HG03108 (cell line): ENCODE measurements around the gene COQ8A.
"Not testable (repeated sequence)": the region's sequence is repeated elsewhere in the genome, so short reads cannot be mapped to it uniquely, and the experiment has no call there.

ENCODE experiments used
- ATAC-seq: cut with Tn5 transposase; IDR thresholded peaks from one replicate; pipeline ENCODE4 v1.9.1; 2021; ENCODE audit warnings: moderate library complexity; ENCODE audit not compliant: unreplicated experiment

The COQ8A gene

DNA sequence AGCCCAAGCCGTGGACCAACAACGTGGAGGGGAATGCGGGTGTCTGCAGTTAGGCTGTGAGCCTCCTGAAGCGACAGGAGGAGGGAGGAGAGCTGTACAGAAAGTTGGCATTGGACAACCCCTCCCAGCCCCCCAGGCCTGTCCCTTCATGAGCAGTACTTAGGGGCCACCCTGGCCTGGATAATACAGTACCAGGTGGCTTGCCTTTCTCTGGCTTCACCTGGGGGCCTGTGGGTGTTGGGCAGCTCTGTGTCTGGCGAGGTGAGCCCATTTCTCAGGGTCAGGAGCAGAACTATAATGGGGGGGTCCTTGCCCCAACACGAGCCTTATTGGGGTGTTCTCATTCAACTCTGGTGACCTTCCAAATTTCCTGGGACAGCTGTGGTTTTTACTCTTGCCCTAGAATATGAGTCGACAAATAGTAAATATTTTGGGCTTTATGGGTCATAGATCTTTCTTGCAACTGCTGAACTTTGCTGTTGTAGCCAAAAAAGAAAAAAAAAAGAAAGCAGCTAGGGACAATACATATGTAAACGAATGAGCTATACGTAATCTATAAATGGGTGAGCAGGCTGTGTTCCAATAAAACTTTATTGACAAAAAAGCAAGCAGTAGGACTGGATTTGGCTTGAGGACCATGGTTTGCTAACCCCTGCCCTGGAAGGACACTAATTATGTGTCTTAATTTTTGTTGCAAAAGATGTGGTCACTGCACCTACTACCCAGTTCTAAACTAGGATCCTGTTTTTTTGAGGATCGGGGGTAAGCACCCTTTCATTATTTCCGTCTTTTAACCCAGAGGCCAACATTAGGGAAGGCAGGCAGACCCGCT, 11.4 kb downstream of the COQ8A start:
- no peak for ATAC-seq

DNA sequence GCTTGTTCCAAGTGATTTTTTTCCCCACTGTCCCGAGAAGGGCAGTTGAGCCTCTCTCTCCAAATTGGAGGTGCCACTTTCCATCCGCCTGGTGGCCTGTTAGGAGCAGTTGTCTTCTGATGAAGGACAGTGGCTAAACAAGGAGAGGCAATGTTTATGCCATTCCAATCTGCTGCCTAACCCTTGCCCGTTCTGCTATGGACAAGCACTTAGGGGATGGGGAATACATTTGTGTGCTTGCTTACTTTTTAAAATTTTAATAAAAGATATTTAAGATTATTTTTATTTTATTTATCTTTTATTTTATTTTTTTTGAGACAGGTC, 12.0 kb downstream of the COQ8A start:
- ATAC-seq: no peak

DNA sequence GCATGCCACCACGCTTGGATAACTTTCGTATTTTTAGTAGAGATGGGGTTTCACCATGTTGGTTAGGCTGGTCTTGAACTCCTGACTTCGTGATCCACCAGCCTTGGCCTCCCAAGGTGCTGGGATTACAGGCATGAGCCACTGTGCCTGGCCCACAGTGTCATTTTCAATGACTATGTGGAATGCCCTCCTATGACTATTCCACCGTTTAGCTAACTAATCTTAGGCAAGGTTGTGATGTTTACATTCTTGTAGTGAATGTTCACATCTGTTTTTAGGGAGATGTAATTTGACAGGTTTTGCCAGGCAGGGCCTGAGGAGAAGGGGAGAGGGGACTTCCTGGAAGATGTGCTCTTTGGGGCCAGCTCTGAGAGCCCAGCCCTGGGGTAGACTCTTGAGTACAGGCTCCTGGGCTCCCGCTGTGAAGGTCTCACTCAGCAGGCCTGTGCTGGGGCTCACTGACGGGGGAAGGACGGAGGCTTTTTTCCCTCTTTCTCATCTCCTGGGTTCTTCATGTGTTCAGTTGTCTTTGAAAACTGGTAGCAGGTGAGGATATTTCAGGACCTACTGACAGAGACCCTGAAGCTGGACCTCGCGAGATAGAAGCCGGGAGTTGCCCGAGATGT, 13.2 kb downstream of the COQ8A start:
- no peak for ATAC-seq

DNA sequence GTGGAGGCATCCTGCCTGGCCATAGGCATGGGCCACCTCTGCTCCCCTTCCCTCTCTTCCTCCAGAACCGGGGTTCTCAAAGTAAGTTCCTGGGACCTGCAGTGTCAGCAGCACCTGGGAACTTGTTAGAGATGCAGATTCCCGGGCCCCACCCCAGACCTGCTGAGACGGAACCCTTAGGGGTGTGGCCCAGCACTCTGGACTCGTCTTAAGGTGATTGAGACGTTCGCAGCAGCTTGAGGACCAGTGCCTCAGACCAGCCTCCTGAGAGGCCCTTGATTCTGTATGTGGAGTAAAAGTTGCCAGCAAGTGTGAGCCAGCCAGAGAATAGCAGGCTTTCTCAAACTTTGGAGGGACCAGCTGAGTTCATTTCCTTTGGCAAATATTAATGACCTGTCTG, 14.2 kb downstream of the COQ8A start:
- ATAC-seq: no peak

DNA sequence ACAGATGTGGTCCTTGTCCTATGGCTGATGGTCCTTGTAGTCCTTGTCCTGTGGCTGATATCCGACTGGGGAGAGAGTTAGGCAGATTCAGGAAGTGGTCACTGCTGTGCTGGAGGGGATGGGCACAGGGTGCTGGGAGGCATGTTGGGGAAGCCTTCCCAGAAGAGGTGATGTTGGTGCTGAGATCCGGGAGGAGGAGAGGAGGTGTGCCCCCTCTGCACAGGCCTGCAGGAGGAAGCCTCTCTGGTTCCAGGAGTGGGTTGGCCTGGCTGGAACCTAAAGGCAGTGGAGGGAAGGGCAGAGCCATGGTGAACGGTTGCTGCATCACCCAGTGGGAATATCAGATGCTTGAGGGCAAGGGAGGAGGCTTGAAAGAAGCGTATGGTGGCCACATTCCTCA, 14.7 kb downstream of the COQ8A start:
- ATAC-seq: no peak

DNA sequence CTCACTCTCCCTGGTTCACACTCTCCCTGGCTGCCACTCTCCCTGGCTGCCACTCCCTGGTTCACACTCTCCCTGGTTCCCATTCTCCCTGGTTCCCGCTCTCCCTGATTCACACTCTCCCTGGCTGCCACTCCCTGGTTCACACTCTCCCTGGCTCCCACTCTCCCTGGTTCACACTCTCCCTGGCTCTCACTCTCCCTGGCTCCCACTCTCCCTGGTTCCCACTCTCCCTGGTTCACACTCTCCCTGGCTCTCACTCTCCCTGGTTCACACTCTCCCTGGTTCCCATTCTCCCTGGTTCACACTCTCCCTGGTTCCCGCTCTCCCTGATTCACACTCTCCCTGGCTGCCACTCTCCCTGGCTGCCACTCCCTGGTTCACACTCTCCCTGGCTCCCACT, 15.8 kb downstream of the COQ8A start:
- ATAC-seq: not testable (repeated sequence)

DNA sequence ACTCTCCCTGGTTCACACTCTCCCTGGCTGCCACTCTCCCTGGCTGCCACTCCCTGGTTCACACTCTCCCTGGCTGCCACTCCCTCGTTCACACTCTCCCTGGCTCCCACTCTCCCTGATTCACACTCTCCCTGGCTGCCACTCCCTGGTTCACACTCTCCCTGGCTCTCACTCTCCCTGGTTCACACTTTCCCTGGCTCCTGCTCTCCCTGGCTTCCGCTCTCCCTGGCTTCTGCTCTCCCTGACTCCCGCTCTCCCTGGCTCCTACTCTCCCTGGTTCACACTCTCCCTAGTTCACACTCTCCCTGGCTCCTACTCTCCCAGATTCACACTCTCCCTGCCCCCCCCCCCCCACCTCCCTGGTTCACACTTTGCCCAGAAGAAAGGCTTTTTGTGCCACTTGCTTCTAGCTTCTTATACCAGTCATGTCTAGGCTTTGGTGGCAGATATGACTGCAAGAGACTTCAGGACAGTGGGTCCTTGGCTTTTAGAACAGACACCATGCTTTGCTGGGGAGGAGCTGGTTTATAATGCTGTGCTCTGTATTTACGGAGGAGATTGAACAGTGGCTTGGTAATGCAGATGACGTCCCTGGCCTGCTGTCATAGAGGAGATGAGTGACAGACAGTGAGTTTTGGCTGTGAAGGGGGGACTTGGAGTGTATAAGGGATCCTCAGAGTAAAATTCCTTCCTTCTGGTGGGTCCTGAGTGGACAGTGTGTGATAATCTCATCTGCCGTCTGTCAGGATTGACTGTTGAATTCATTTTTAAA, 17.0 kb downstream of the COQ8A start:
- ATAC-seq: no peak

DNA sequence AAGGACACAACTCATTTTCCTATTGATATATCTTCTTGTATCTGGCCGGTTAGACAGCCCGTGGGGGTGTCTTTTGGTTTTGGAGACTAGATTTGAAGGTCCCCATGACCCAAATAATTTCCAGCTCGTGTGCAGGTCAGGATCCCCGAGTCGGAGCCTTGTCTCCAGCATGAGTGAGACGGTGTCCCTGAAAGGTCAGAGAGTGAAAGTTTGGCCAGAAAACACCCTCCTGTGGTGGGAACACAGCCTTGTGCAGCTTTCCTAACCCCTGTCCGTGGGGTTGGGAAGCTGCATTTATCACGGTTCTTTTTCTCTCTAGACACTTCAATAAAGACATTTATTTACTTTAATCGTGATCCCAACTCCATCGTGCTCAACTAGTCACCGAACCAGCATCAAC, 17.6 kb downstream of the COQ8A start:
- no peak for ATAC-seq

DNA sequence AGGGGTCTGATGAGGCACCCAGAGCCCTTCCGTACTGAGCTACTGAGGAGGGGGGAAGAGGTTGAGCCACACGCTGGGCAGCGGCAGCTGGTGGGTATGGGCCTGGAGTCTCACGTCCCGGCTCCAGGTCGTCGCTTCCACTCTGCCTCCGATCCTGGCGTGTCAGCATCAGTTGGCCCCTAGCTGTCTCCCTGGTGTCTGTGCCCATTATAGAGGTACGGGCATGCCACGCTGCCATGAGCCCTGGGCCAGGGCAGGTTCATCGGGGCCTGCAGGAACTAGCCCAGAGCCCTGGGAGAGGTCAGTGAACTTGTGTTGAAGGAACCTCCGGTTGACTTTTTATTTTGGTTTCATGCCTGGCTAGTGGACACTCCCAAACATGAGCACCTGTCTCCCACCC, 18.2 kb downstream of the COQ8A start:
- ATAC-seq: no peak

DNA sequence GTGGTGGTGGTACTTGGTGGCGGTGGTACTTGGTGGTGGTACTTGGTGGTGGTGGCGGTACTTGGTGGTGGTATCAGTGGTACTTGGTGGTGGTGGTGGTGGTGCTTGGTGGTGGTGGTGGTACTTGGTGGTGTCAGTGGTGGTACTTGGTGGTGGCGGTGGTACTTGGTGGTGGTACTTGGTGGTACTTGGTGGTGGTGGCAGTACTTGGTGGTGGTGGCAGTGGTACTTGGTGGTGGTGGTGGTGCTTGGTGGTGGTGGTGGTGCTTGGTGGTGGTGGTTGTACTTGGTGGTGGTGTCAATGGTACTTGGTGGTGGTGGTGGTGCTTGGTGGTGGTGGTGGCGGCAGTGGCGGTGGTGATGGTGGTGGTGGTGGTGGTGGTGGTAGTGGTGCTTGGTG, 20.2 kb downstream of the COQ8A start:
- no peak for ATAC-seq

DNA sequence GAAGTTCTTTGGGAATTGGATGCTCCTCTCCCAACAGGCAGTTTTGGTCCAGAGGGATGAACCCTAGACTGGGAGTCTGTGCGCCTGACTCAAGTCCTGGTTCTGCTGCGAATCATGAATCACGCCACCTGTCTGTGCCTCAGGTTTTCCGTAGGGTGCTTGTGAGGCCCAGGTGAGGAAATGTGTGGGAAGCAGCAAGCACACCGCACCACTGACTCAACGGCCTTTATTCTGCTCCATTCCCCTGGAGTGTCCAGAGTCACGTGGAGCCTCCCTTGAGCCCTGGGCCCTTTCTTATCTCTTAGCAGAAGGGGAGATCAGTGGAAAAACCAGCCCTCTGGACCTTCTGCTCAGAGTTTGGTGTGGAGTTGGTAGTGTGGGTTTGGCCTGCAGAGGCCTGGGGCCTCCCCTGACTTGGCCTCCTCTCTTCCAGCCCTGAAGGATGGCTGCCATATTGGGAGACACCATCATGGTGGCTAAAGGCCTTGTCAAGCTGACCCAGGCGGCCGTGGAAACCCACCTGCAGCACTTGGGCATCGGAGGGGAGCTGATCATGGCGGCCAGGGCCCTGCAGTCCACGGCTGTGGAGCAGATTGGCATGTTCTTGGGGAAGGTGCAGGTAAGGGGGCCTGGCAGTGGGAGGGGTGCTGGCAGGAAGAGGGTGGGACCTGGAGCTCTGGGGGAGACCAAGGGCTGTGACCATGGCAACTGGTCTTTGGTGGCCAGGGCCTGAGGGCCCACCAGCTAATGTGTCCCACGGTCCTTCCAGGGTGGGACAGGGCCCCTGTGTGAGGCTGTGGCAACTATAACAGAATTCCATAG, 21.1 kb downstream of the COQ8A start:
- no peak for ATAC-seq

DNA sequence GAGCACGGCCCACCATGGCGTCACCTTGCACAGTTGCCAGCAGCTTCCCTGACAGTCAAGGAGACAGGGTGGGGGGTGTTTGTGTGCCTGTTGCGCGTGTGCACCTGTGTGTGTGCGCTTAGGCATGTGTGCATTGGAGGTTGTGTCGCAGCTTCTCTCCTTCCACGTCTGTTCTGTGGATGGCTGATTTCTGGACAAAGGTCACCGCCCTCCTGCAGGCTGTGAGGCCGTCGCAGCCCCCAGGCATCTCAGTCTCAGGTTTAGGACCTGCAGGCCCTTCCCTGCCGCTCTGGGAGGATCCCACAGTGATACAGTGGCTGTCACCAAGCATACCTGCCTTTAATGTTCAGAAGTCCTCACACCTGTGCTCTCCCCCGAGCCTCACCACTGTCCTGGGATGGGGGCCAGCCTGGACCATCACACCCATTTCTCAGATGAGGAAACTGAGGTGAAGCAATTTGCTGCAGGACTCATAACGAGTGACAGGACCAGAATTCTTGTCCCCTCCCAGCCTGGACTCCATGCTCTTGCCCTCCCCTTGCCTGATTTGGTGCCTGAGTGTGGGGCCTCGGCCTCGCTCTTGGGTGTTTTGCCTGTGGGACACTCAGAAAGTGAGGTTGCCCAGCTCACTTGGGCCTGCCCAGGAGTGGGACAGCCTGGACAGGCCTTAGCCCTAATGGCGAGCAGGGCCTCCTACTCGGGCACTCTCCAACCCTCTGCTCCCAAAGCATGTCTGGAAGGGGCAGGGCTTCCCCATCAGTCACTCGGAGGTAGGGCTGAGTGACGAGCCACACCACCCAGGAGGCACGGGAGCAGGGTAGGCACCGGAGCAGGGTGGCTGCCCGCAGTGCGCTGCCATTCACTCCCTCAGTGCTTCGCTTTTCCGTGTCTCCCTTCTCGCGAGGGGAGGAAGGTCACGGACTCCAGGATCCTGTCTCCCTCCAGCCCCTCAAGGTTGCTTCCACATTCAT, 22.6 kb downstream of the COQ8A start:
- ATAC-seq: no peak

DNA sequence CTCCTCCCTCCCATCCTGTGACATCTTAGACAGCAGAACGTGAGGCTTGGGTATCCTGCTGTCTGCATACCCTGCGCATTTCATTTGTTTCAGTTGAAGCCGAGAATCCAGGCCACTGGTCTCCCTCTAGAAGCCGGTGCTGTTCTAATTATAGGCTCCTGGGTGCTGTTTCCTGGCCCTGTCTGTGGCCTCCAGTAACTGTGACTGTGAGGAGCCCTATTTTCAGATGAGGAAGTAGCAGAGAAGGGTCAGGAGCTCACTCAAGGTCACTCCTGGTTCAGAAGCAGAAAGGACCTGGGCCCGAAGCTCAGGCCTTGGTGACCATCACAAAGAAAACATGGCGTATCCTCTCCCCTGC, 24.0 kb downstream of the COQ8A start:
- no peak for ATAC-seq

DNA sequence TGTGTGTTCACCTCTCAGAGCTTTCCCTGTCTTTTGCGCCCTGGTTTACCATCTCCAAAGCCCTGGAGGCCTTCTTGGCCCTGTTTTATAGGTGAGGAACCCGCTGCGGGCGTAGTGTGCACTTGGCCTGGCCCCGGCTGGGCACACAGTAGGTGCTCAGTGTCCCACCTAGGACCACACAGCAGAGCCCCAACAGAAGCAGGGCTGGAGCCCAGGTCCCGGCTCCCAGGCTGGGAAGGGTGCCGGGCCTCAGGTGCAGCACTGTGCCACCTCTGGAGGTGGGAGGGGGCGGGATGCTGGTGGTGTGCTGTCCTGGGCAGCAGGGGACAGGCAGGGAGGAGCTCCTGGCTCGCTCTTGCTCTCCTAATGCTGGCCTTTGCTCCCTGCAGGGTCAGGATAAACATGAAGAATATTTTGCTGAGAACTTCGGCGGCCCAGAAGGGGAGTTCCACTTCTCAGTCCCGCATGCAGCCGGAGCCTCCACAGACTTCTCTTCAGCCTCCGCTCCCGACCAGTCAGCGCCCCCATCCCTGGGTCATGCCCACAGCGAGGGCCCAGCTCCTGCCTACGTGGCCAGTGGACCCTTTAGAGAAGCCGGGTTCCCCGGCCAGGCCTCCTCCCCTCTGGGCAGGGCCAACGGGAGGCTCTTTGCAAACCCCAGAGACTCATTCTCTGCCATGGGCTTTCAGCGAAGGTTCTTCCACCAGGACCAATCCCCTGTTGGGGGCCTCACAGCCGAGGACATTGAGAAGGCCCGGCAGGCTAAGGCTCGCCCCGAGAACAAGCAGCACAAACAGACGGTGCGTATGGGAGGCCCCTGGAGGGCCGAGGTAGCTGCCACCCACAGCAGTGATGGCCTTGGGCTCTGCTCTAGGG, 24.8 kb downstream of the COQ8A start:
- no peak for ATAC-seq

DNA sequence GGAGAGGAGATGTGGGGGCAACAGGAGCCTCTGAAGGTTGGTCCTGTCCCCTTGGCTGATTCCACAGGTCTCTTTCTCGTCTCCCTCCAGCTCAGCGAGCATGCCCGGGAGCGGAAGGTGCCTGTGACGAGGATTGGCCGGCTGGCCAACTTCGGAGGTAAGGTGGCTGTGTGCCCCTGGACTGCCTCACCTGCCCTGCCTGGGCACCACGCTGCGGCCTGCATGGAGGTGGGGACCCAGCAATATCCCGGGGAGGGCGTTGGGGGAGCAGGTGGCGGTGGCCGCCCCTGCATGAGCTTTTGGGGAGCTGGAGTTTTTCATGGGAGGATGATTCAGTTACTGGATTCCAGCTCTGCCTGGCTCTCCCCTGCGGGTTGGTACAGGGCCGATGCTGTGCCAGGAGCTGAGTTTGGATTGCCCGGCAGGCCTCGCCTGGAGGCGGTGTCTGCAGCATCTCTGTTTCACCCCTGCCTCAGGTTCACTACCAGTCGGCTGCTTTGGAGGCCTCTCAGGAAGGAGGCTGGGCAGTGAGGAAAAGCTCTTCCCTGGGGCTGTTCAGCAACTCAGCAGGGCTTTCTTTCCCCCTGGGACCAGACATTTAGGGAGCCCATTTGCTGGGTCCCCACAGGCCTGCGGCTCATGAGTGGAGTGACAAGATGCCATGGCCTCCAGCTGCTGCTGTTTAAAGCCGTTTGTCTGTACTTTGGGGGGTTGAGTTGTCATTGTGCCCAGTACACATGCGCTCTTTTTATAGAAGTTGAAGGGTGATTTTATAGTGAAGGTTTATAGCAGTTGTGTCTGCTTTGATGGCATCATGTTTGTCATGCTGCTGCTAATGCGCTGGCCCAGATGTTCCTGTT, 25.7 kb downstream of the COQ8A start:
- no peak for ATAC-seq

DNA sequence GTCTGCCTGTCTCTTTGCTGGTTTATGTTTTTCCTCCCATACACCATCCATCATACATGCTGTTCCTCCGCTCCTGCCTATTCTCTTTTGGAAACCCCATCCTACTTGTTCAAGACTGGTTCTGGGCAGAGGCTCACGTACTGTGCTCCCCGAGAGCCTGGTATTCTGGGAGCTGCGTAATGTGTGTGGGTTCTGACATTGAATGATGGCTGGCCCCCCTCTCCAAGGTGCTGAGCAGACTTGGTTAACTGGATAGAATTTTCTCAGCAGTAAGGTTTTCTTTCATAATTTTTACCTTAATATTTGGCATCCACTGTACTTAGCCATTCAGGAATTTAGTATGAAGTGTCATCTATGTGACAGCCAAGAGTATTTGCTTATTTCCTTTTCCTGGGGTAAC, 26.6 kb downstream of the COQ8A start:
- ATAC-seq: no peak

DNA sequence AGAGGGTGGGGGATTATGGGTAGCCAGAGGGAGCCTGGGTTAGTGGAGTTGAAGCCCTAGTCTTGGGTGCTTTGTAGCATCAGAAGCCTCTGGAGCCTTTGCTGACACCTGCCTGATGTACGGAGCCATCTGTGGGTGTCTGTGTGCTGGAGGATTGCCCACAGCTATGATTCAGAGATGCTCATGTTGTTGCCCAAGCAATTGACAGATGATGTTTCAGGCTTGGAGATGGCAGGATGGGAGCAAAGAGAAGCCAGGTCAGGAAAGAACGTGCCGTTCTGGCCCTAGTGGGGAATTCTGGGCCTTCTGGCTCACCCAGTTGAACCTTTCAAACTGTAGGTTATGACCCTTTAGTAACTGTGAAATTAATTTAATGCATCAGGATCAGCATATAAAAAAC, 27.6 kb downstream of the COQ8A start:
- ATAC-seq: no peak

DNA sequence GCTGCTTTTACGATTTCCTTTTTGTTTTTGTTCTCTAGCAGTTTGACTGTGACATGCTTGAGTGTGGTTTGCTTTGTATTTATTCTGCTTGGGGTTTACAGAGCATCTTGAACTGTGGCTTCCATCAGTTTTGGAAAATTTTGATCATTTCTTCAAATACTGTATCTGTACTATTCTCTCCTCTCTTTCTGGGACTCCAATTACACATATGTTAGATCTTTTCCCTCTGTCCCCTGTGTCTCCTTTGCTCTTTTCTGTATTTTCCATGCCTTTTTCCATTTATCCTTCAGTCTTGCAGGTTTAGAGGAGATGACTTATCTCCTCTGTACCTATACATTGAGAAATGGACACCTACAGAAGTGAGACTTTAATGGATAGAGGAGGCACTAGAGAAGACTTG, 31.7 kb downstream of the COQ8A start:
- no peak for ATAC-seq
